Stimulated activated CD4-positive, alpha-beta T cell treated with anti-CD3 and anti-CD28 coated beads, Interleukin-1b, Interleukin-23, amount 100 ng/mL, for 24 hours (primary cell): ENCODE results near the gene TCF7L1.
A peak's percentile ranks its signal among the peaks of the same experiment; 100 is the strongest.
"Not testable (repeated sequence)": the region's sequence is repeated elsewhere in the genome, so short reads cannot be mapped to it uniquely, and the experiment has no call there.

Experiments used
- DNase-seq, 4 experiments: peaks; one replicate each; pipeline ENCODE4 v3.0.0-alpha.2; 2020; ENCODE audit warnings: low read depth in 4 of 4, low spot score in 1 of 4

The TCF7L1 gene

DNA sequence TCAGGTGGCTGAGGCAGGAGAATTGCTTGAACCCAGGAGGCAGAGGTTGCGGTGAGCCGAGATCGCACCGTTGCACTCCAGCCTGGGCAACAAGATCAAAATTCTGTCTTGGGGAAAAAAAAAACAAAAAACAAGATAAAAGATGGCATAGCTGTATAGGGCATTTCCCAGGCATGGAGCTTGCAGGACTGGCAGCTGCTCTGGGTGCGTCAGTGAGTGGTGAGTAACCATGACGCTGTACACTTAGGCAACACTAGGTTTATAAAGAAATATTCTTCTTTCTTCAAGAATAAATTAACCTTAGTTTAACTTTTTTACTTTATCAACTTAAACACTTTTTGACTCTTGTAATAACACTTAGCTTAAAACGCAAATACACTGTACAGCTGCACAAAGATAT lies 179.2 kb downstream of the TCF7L1 start:
- no peak for DNase-seq

- no peak for DNase-seq
Observed at GRCh38 chr2:85314884-85315242, 181.7 kb downstream of the TCF7L1 start.

DNA sequence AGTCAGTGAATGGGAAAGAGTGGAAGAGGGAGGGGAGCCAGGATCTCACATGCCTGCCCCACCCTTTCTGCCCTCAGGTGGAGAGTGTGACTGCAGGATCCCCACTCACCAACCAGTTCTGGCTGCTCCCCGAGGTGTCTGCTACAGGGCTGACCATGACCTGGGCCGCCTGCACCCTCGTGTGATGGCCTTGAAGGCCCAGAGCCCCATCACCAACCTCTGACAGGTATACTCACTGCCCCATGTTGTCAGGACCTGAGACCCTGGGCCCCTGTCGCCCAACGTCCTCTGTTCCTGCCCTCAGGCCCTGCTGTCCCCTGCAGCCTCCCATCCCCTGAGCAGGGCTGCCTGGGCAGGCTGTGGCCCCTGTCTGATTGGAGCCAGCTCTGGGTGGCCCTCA lies 182.7 kb downstream of the TCF7L1 start:
- DNase-seq = not testable (repeated sequence)

GRCh38 chr2:85318222-85319074 lies 185.3 kb downstream of the TCF7L1 start:
- DNase-seq = peak in 2 of 4 experiments; percentile 25 to 37

GRCh38 chr2:85319796-85320195 lies 186.6 kb downstream of the TCF7L1 start:
- no peak for DNase-seq

DNA sequence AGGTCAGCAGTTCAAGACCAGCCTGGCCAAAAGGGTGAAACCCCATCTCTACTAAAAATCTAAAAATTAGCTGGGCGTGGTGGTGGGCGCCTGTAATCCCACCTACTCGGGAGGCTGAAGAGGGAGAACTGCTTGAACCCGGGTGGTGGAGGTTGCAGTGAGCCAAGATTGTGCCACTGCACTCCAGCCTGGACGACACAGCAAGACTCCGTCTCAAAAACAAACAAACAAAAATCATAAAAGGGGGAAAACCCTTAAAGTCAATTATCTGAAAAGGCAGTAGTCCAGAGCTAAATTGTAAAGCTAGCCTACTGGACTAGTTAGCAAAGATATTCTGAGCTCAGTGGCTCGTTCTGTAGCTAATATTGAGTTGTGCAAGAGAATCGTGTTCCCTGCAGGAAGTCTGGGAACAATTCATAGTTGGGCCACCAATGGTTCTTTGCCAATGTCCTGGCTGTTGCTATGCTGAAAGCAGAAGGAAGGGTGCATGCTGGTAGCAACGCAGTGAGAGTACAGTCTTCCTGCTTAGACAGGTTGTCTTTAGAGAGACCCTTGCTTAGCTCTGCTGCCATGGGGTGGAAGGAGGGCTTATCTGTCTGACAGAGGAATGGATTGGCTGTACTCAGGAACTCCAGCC lies 190.3 kb downstream of the TCF7L1 start:
- no peak for DNase-seq

GRCh38 chr2:85323988-85324367 lies 190.8 kb downstream of the TCF7L1 start:
- not testable (repeated sequence) for DNase-seq

DNA sequence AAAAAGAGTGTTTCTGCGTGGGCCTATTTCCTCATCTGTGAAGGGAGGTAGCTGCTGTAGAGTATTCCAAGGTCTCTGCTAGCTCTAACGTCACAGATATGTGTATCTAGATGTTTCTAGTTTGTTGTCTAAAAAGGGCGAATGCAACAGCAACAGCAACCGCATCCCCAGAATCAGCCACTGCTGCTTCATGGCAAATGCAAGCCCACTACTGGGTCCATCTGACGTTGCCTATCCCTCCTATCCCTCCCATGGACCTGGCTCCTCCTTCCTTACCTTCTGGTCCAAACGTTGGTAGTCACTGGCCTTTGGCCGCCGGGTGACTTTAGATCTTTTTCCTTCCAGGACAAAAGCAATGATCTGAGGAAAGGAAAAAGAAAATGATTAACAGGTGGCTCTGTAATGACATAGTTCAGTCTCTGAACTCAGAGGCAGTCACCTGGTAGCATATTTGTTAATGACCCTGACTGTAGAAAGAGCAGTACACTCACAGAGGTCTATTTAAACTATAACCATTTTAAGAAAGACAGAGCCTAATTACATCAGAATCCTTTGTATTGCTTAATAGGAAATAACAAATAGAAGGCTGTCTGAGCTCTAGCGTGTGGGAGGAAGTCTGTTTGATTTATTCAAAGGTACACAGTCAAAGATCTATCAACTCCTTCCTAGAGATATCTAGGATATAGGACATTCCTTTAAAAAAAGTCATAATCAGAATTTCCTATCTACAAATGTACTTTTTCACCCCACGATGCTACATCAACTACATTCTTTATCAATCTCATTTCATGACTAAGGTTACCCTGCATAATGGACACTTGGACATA lies 191.7 kb downstream of the TCF7L1 start:
- DNase-seq = no peak

GRCh38 chr2:85325466-85325811 lies 192.2 kb downstream of the TCF7L1 start:
- DNase-seq = no peak

GRCh38 chr2:85326406-85327159 lies 193.4 kb downstream of the TCF7L1 start:
- peak in 2 of 4 experiments; percentile 10 to 28 for DNase-seq

GRCh38 chr2:85327160-85327821 lies 194.1 kb downstream of the TCF7L1 start:
- peak in 3 of 4 experiments; percentile 21 to 37 (median 36) for DNase-seq

- peak; percentile 77 to 92 (median 88) for DNase-seq
Observed at GRCh38 chr2:85327822-85328617, 194.8 kb downstream of the TCF7L1 start, which contains the start of gene TGOLN2. Gene TGOLN2, minus strand, starts transcription at chr2:85327989. Its CDS starts 27 bp downstream, at chr2:85327962.

DNA sequence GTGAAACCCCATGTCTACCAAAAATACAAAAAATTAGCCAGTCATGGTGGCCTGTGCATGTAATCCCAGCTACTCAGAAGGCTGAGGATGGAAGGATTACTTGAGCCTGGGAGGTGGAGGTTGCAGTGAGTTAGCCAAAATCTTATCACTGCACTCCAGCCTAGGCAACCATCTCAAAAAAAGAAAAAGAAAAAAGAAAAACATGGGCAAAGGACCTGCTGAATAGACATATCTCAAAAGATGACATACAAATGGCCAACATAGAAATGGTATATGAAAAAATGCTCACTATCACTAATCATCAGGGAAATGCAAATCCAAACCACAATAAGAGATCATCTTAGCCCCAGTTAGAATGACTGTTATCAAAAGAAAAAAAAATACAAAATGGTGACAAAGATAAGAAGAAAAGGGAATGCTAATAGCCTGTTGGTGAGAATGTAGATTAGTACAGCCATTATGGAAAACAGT lies 196.0 kb downstream of the TCF7L1 start:
- DNase-seq = no peak

DNA sequence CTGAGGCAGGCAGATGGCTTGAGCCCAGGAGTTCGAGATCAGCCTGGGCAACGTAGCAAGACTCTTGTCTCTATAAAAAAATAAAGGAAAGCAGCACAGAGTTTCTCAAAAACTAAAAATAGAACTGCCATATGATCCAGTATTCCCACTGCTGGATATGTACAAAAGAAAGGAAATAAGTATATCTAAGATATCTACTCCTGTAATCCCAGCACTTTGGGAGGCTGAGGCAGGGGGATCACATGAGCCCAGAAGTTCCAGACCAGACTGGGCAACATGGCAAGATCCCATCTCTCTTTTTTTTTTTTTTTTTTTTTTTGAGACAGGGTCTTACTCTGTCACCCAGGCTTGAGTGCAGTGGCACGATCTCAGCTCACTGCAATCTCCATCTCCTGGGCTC lies 196.5 kb downstream of the TCF7L1 start:
- DNase-seq = not testable (repeated sequence)

GRCh38 chr2:85330839-85331636 lies 197.8 kb downstream of the TCF7L1 start:
- DNase-seq = no peak

DNA sequence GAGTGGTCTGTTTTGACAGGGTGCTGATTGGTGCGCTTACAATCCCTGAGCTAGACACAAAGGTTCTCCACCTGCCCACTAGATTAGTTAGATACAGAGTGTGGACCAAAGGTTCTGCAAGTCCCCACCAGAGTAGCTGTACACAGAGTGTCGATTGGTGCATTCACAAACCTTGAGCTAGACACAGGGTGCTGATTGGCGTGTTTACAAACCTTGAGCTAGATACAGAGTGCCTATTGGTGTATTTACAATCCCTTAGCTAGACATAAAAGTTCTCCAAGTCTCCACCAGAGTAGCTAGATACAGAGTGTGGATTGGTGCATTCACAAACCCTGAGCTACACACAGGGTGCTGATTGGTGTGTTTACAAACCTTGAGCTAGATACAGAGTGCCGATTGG lies 200.7 kb downstream of the TCF7L1 start:
- not testable (repeated sequence) for DNase-seq

DNA sequence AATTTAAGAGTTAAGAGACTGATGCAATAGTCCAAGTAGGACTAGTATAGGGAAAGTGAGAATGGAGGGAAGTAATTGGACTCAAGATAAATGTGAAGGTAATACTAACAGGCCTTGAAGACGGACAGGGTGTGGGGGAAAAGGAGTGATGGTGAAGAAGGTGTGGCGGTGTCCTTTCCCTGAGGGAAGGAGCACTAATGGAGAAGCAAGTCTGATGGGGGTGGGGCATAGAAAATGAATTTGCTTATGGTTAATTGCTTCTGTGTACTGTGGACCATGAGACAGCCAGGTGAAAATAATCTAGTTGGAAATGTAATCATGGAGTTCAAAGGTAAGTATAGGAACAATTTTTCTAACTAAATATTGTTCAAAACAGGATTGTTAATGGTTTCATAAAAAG lies 201.7 kb downstream of the TCF7L1 start:
- no peak for DNase-seq

DNA sequence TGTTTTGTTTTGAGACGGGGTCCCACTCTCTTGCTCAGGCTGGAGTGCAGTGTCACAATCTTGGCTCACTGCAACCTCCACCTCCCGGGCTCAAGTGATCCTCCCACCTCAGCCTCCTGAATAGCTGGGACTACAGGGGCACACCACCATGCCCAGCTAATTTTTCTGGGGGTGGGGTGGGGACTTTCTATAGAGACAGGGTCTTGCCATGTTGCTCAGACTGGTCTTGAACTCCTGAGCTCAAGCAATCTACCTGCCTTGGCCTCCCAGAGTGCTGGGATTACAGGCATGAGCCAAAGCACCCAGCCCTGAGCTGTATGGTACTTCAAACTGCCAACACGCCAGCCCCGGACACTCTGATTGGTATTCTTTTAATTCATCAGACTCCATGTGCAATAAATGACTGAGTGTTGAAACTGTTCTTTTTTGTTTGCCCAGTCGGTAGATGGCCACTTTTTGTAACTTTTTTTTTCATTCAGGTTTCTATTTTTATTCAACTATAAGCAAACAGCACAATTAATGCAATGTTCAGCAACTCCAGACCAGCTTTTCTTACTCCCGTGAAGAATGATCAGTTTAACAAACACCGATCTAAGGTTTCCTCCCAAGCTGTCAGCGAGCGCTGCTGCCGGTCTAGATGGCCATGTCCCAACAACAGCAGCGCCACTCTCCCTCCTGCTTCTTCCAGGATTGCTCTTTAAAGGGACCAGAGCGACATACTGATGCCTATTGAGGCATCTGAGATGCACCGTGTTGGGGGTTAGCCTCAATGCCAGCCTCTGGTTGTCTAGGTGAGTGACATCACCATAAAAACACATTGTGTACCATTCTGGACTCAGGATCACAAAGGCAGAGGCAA lies 207.1 kb downstream of the TCF7L1 start:
- no peak for DNase-seq
